Measurements from ENCODE around the gene CUL5.

DNA sequence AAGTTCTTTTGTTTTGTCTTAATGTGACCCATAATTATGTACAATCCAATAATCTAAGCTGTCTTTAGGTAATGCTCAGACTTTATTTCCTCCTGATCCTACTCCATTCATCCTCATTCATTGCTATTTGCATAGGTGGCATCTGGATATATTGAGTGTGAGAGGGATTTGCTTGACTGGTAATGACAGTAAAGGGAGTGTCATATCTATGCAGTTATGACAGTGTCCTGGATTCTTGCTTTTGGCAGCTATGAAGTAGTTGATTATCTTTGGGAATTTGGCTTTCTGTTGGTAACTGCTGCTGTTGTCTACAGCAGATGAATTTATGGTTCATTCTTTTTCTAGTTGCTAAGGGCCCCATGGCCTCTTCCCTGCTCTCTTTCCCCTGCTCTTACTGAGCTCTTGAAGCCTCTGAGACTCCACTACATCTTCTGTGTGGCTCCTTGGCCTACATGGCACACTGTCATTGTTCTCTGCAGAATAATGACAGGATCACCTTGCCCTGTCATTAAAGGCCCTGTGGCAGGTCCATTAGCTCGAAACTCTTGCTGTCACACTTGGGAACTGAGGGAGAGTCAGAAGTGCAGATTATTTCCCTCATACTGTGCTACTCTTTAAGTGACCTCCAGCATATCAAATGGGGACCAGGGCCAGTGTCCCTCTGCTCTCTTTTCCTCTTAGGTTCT, 92.5 kb downstream of the CUL5 start:
- TF ChIP-seq EZH2phosphoT487 (conservative IDR thresholded peaks at IDR 0.05; ENCODE audit: low read length), result no peak
- TF ChIP-seq, protein P1, sequence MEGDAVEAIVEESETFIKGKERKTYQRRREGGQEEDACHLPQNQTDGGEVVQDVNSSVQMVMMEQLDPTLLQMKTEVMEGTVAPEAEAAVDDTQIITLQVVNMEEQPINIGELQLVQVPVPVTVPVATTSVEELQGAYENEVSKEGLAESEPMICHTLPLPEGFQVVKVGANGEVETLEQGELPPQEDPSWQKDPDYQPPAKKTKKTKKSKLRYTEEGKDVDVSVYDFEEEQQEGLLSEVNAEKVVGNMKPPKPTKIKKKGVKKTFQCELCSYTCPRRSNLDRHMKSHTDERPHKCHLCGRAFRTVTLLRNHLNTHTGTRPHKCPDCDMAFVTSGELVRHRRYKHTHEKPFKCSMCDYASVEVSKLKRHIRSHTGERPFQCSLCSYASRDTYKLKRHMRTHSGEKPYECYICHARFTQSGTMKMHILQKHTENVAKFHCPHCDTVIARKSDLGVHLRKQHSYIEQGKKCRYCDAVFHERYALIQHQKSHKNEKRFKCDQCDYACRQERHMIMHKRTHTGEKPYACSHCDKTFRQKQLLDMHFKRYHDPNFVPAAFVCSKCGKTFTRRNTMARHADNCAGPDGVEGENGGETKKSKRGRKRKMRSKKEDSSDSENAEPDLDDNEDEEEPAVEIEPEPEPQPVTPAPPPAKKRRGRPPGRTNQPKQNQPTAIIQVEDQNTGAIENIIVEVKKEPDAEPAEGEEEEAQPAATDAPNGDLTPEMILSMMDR (IDR thresholded peaks at IDR 0.05; ENCODE audit: insufficient read depth, low read length, poor library complexity, severe bottlenecking), result no peak
